ENCODE measurements around the gene NUMA1.
A peak's percentile ranks its signal among the peaks of the same experiment; 100 is the strongest.

NUMA1 gene

DNA sequence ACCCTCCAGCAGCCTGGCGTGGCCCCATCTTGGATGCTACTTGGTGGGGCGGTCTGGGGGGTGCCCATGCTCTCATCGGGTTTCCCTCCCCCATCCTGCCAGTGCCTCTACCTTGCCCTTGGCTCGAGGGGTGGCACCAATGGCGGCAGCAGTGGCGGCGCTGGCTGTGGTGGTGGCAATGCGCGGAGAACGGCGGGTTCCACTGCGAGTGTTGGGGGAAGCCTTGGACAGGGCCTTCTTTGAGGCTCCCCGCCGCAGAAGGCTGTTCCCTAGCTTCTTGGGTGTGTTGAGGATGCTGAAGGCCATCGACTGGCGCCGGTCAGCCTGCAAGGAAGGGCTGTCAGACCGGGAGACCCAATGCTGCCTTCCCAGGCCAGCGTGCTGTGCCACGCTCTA is 76.6 kb downstream of the NUMA1 start:
- Mint-ChIP-seq H3K27ac (no peak overlapping the region), H3K9me3 (no peaks in the 10 kb centered on the region), H3K4me3 (no peak overlapping the region), H3K4me1 (peaks cover 19% of the 10 kb centered on the region), H3K36me3 (peaks cover 72% of the 10 kb centered on the region), H3K27me3 (no peaks in the 10 kb centered on the region)
- DNase-seq, result no peak
- CTCF ChIA-PET, result no interaction called here

DNA sequence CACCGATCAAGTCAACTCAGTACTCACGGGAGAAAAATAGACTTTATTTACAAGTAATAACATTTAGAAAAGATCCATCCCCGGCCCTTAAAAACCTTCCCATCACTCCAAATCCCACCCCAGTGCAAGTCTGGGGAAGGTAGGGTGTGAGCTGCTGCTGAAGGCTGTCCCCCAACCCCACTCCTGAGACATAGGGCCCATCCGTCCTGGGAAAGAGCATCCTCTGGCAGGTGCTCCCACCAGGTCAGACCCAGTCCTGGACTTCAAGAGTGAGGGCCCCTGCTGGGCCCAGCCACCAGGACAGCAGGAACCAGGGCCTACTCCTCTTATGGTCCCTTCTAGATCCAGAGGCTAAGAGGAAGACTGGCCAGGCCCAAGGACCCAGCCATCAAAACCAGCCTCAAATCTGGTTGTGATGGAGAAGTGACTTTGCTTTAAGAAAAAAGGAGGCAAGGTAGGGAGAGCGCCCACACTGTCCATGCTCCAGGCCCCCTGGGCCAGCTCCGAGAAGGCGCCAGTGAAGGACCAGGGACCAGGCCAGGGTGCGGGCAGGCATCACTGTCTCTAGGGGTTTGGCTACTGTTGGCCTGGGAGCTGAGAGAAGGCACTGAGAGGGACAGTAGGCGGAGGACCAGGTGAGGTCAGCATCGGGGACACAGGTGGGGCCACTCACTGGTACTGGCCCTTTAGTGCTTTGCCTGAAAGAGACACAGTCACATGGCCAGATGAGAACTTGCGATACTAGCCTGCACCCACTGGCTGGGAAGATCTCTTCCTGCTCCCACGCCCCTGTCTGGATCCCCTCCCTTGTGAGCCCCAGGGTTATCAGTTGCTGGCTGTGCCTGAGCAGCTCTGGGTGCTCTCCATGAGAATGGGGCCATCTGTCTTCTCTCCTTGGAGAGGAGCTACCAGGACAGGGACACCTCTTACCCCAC is 77.2 kb downstream of the NUMA1 start:
- Mint-ChIP-seq H3K9me3 (no peaks in the 10 kb centered on the region), H3K4me1 (peaks cover 25% of the 10 kb centered on the region), H3K4me3 (no peak overlapping the region), H3K27me3 (no peaks in the 10 kb centered on the region), H3K27ac (peak overlapping the region; percentile 61), H3K36me3 (peaks cover 70% of the 10 kb centered on the region)
- CTCF ChIA-PET, result no interaction called here
- no peak for DNase-seq

DNA sequence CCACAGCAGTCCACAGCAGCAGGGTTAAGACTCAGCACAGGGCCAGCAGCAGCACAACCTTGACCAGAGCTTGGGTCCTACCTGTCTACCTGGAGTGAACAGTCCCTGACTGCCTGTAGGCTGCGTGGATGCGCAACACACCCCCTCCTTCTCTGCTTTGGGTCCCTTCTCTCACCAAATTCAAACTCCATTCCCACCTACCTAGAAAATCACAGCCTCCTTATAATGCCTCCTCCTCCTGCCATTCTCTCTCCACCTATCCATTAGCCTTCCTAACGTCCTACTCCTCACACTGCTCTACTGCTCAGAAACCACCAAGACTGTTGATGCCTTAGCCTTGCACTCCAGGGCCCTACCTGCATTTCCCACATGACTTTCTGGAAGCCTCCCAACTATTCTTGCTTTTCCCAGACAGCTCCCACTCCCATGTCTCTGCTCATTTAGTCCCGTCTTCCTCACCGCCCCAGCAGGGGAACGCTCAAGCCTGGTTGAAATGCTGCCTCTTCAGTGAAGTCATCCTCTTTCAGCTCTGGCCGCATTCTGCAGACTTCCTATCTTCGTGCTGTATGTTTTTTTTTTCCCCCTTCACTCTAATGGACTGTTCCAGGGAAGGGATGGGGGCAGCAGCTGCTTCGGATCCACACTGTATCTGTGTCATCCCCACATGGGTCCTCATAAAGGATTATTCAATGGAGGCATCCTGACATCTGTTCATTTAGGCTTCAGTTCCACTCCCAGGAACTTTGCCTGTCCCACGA is 78.3 kb downstream of the NUMA1 start:
- peaks cover 27% of the 10 kb centered on the region for H3K4me1 Mint-ChIP-seq
- CTCF ChIA-PET, result no interaction called here
- no peaks in the 10 kb centered on the region for H3K27me3 Mint-ChIP-seq
- H3K36me3 Mint-ChIP-seq, result peaks cover 61% of the 10 kb centered on the region
- H3K27ac Mint-ChIP-seq, result peak overlapping the region; percentile 13
- H3K4me3 Mint-ChIP-seq, result no peak overlapping the region
- no peaks in the 10 kb centered on the region for H3K9me3 Mint-ChIP-seq
- DNase-seq, result no peak

- peaks cover 53% of the 10 kb centered on the region for H3K36me3 Mint-ChIP-seq
- H3K9me3 Mint-ChIP-seq, result no peaks in the 10 kb centered on the region
- no peak for DNase-seq
- CTCF ChIA-PET, result no interaction called here
- H3K27me3 Mint-ChIP-seq, result no peaks in the 10 kb centered on the region
- H3K4me3 Mint-ChIP-seq, result no peak overlapping the region
- H3K27ac Mint-ChIP-seq, result no peak overlapping the region
- H3K4me1 Mint-ChIP-seq, result peaks cover 27% of the 10 kb centered on the region
These were observed 79.1 kb downstream of the NUMA1 start for GRCh38 chr11:72001285-72001684.

- no peak overlapping the region for H3K4me3 Mint-ChIP-seq
- H3K36me3 Mint-ChIP-seq, result peaks cover 48% of the 10 kb centered on the region
- no peak overlapping the region for H3K27ac Mint-ChIP-seq
- H3K27me3 Mint-ChIP-seq, result no peaks in the 10 kb centered on the region
- CTCF ChIA-PET, result interaction anchor here (2.0 to 2.7 kb wide), 2 partner anchors 23 to 91 kb away, joined by 6 to 10 read pairs; no protein-coding TSS in a partner anchor
- H3K4me1 Mint-ChIP-seq, result peaks cover 27% of the 10 kb centered on the region
- no peak for DNase-seq
- H3K9me3 Mint-ChIP-seq, result no peaks in the 10 kb centered on the region
These were observed 80.0 kb downstream of the NUMA1 start for GRCh38 chr11:72000202-72000867.

- H3K9me3 Mint-ChIP-seq, result no peaks in the 10 kb centered on the region
- no peak for DNase-seq
- no peaks in the 10 kb centered on the region for H3K27me3 Mint-ChIP-seq
- H3K4me1 Mint-ChIP-seq, result peaks cover 27% of the 10 kb centered on the region
- peak overlapping the region; percentile 77 for H3K4me3 Mint-ChIP-seq
- CTCF ChIA-PET, result interaction anchor here (1.3 to 2.7 kb wide), 3 partner anchors 10 to 91 kb away, joined by 6 to 10 read pairs (median 6); no protein-coding TSS in a partner anchor
- peaks cover 44% of the 10 kb centered on the region for H3K36me3 Mint-ChIP-seq
- peak overlapping the region; percentile 91 for H3K27ac Mint-ChIP-seq
These were observed 80.5 kb downstream of the NUMA1 start for GRCh38 chr11:71999798-72000197.

GRCh38 chr11:71999362-71999761 is 81.0 kb downstream of the NUMA1 start:
- peak overlapping the region; percentile 77 for H3K4me3 Mint-ChIP-seq
- no peaks in the 10 kb centered on the region for H3K9me3 Mint-ChIP-seq
- CTCF ChIA-PET, result interaction anchor here (0.8 to 2.7 kb wide), 5 partner anchors 9 to 154 kb away, joined by 3 to 10 read pairs (median 6); no protein-coding TSS in a partner anchor
- H3K4me1 Mint-ChIP-seq, result peaks cover 27% of the 10 kb centered on the region
- H3K27me3 Mint-ChIP-seq, result no peaks in the 10 kb centered on the region
- no peak for DNase-seq
- peak overlapping the region; percentile 91 for H3K27ac Mint-ChIP-seq
- H3K36me3 Mint-ChIP-seq, result peaks cover 44% of the 10 kb centered on the region

DNA sequence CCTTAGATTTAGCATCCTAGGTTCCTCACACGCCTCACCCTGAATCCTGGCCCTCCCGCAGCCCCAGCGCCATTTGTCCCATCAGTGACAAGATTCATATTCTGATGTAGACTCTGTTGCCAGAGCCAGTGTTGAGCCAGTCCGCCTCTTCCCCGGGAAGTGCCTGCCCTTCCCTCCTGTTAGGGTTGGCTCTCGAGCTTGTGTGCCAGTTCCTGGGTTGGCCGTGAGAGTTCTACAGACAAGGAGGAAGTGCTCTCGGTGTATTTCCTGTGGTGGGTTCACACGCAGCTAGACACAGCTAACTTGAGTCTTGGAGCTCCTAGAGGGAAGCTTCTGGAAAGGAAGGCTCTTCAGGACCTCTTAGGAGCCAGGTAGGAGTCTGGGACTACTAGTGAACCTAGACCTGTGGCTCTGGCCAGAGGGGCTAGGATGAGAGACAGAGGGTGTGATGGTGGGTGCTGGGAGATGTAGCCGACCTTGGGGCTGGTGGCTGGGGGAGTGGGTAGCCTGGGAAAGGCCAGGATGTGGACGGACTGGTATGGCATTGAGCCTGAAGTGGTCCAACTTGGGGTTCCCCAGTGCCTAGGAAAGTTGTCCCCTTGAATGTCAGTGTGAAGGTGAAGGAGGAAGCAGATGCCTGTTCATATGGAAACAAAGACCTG is 81.6 kb downstream of the NUMA1 start, which contains the start of gene IL18BP:
TSS of gene IL18BP (plus strand) at position 261 of the 662 bp plus-strand sequence. CDS start 1,076 bp downstream, outside the sequence.
- CTCF ChIA-PET, result interaction anchor here (0.8 to 2.7 kb wide), 5 partner anchors 9 to 154 kb away, joined by 3 to 10 read pairs (median 6); no protein-coding TSS in a partner anchor
- H3K9me3 Mint-ChIP-seq, result no peaks in the 10 kb centered on the region
- H3K4me3 Mint-ChIP-seq, result peak within 1 kb of the TSS; percentile 77
- peaks cover 39% of the 10 kb centered on the region for H3K36me3 Mint-ChIP-seq
- peak within 1 kb of the TSS; percentile 91 for H3K27ac Mint-ChIP-seq
- no peaks in the 10 kb centered on the region for H3K27me3 Mint-ChIP-seq
- H3K4me1 Mint-ChIP-seq, result peaks cover 27% of the 10 kb centered on the region
- peak; percentile 65 for DNase-seq

DNA sequence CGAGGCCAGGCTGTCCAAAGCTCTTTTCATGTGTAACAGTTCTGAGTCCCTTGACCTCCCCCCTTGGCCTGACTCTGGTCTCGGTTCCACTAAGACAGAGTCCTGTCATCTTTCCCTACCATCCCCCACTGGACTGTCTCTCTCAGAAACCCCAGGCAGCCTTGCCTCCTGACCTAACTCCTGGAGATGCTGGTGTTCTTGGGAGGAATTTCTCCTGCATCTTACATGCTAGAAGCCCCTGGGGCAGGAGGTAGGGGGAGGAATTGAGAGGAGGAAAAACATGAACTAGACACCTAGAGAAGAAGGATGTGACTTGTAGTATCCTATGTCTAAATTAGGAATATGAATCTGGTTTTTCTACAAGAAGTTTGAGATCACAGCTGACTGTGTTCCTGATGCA is 82.3 kb downstream of the NUMA1 start:
- CTCF ChIA-PET, result interaction anchor here (2.0 to 2.7 kb wide), 2 partner anchors 20 to 93 kb away, joined by 6 to 10 read pairs; no protein-coding TSS in a partner anchor
- Mint-ChIP-seq H3K4me1 (peaks cover 27% of the 10 kb centered on the region), H3K9me3 (no peaks in the 10 kb centered on the region), H3K4me3 (no peak overlapping the region), H3K36me3 (peaks cover 35% of the 10 kb centered on the region), H3K27ac (peak overlapping the region; percentile 91), H3K27me3 (no peaks in the 10 kb centered on the region)
- DNase-seq, result no peak

DNA sequence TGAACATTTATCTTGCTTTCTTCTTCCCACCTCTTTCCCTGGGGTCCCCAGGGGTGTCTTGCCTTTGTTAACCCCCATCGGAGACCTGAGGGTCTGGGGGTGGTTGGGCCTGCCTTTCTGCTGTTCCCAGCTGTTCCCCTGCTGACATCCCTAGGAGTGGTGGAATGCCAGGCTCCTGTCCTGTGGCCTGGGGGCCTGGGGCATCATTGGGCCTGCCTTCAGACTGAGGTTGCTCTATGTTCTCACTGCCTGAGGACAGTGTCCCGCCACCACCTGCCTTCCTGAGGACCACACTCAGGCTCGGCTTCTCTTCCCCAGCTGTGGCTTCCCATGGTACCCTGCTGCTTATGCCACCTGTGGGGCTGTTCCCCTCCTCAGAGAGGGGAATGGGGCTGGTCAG is 82.7 kb downstream of the NUMA1 start:
- H3K4me1 Mint-ChIP-seq, result peaks cover 27% of the 10 kb centered on the region
- H3K27me3 Mint-ChIP-seq, result no peaks in the 10 kb centered on the region
- CTCF ChIA-PET, result interaction anchor here (1.2 to 2.7 kb wide), 2 partner anchors 8 to 20 kb away, joined by 3 to 10 read pairs; no protein-coding TSS in a partner anchor
- no peaks in the 10 kb centered on the region for H3K9me3 Mint-ChIP-seq
- no peak overlapping the region for H3K27ac Mint-ChIP-seq
- no peak overlapping the region for H3K4me3 Mint-ChIP-seq
- H3K36me3 Mint-ChIP-seq, result peaks cover 34% of the 10 kb centered on the region
- no peak for DNase-seq

- no peaks in the 10 kb centered on the region for H3K9me3 Mint-ChIP-seq
- no peak overlapping the region for H3K4me3 Mint-ChIP-seq
- H3K27ac Mint-ChIP-seq, result no peak overlapping the region
- no peak for DNase-seq
- H3K4me1 Mint-ChIP-seq, result peaks cover 27% of the 10 kb centered on the region
- H3K36me3 Mint-ChIP-seq, result peaks cover 27% of the 10 kb centered on the region
- CTCF ChIA-PET, result interaction anchor here (0.6 to 1.2 kb wide), 4 partner anchors 8 to 437 kb away, joined by 3 to 4 read pairs (median 3); no protein-coding TSS in a partner anchor
- H3K27me3 Mint-ChIP-seq, result no peaks in the 10 kb centered on the region
These were observed 83.4 kb downstream of the NUMA1 start for GRCh38 chr11:71996946-71997345.

DNA sequence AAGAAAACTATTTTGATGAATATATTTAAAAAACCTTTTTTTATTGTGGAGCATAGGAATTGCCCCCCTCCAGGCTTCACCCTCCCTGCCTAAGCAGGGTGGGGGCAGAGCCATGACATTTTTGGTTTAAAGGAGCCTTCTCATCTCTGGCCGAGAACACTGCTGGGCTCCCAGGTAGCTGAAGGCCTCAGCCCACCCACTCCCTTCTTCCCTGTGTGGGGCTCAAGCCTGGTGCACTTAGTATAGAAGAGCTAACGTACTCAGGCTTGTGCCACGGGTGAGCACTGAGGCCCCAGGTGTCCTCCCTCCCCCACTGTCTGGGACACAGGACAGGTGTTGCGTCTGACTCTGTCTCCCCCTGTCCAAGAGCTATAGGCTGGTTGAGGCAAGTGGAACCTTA is 83.8 kb downstream of the NUMA1 start:
- Mint-ChIP-seq H3K27ac (no peak overlapping the region), H3K9me3 (no peaks in the 10 kb centered on the region), H3K4me1 (peaks cover 26% of the 10 kb centered on the region), H3K4me3 (no peak overlapping the region), H3K27me3 (no peaks in the 10 kb centered on the region), H3K36me3 (peaks cover 23% of the 10 kb centered on the region)
- no peak for DNase-seq
- CTCF ChIA-PET, result interaction anchor here (0.6 to 1.2 kb wide), 4 partner anchors 9 to 437 kb away, joined by 3 to 4 read pairs (median 3); no protein-coding TSS in a partner anchor

DNA sequence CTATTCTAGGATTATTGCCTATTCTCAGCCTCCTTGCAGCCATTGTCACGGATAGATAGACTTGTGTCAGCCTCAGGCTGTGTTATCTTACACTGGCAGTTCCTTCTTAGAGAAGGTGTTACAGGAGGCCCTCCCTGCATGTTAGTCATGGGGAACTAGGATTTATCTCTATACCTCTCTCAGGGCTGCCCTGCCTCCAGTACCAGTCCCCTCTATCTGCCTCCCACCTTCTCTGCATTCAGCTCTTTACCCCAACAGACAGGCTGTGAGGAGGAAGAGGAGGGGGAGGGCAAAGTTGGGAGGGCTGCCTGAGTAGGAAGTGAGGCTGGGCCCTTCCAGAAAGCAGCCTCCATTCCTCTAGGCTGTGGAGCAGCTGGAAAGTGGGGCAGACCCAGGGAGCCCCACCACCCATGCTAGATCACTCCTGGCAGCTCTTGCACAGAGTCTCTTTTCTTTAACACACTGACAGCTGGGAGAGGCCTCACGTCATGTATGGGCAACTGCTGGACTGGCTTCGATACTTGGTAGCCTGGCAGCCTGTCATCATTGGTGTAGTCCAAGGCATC is 84.5 kb downstream of the NUMA1 start:
- H3K9me3 Mint-ChIP-seq, result no peaks in the 10 kb centered on the region
- peaks cover 26% of the 10 kb centered on the region for H3K4me1 Mint-ChIP-seq
- H3K27me3 Mint-ChIP-seq, result no peaks in the 10 kb centered on the region
- H3K4me3 Mint-ChIP-seq, result no peak overlapping the region
- CTCF ChIA-PET, result interaction anchor here (0.9 to 1.4 kb wide), 2 partner anchors 187 to 438 kb away, joined by 4 read pairs; no protein-coding TSS in a partner anchor
- no peak for DNase-seq
- H3K27ac Mint-ChIP-seq, result no peak overlapping the region
- peaks cover 22% of the 10 kb centered on the region for H3K36me3 Mint-ChIP-seq
